GM12878 (cell line): ENCODE results near the gene SAP25. TPM values are rescaled to one million over a fixed set of nuclear protein-coding genes. Genes with fewer than 3 reads are reported as not detected.

Experiments used
- ATF7 ChIP-seq: fragments of 450-650 bp; IDR thresholded peaks from 2 replicates; pipeline ENCODE4 v1.6.1; 2016; ENCODE audit warnings: low read depth, mild to moderate bottlenecking
- BRCA1 ChIP-seq: IDR thresholded peaks from 2 replicates; pipeline ENCODE4 v1.6.1; 2011; ENCODE audit warnings: low read depth, low read length, improper control_type of control experiment
- E2F8 ChIP-seq: fragments of 450-650 bp; IDR thresholded peaks from 2 replicates; pipeline ENCODE4 v1.6.1; 2018; ENCODE audit warnings: mild to moderate bottlenecking, low read depth, moderate library complexity; ENCODE audit not compliant: partially characterized antibody
- EP300 ChIP-seq, 2 experiments: fragments of 150-350 bp in 1 of 2; IDR thresholded peaks; 2 replicates each; pipeline ENCODE4 v1.6.1; 2011 to 2012; ENCODE audit warnings: low read depth in 2 of 2, low read length in 2 of 2, borderline replicate concordance in 1 of 2, improper control_type of control experiment in 1 of 2, inconsistent platforms in 1 of 2; ENCODE audit not compliant: control insufficient read depth in 1 of 2
- HDGF ChIP-seq: fragments of 450-650 bp; IDR thresholded peaks from 2 replicates; pipeline ENCODE4 v1.6.1; 2016; ENCODE audit warnings: antibody characterized with exemption
- IRF4 ChIP-seq: IDR thresholded peaks from 2 replicates; pipeline ENCODE4 v1.6.1; 2011; ENCODE audit warnings: low read depth, low read length
- MAX ChIP-seq: IDR thresholded peaks from 2 replicates; pipeline ENCODE4 v1.6.1; 2012; ENCODE audit warnings: low read depth, low read length, improper control_type of control experiment
- MTA2 ChIP-seq: fragments of 450-650 bp; IDR thresholded peaks from 2 replicates; pipeline ENCODE4 v1.6.1; 2016; ENCODE audit warnings: low read depth, mild to moderate bottlenecking, moderate library complexity
- MXI1 ChIP-seq: fragments of 150-350 bp; IDR thresholded peaks from 2 replicates; pipeline ENCODE4 v1.6.1; 2011; ENCODE audit warnings: low read depth, mild to moderate bottlenecking, inconsistent platforms, low read length, improper control_type of control experiment
- PAX5 ChIP-seq: IDR thresholded peaks from 2 replicates; pipeline ENCODE4 v1.6.1; 2011; ENCODE audit warnings: low read depth, low read length, borderline replicate concordance
- PKNOX1 ChIP-seq: fragments of 450-650 bp; IDR thresholded peaks from 2 replicates; pipeline ENCODE4 v1.6.1; 2016; ENCODE audit warnings: mild to moderate bottlenecking
- RAD21 ChIP-seq: IDR thresholded peaks from 2 replicates; pipeline ENCODE4 v1.6.1; 2011; ENCODE audit warnings: mild to moderate bottlenecking, low read depth, low read length, moderate library complexity; ENCODE audit not compliant: insufficient read depth
- SIX5 ChIP-seq: IDR thresholded peaks from 2 replicates; pipeline ENCODE4 v1.6.1; 2011; ENCODE audit warnings: mild to moderate bottlenecking, low read depth, low read length, moderate library complexity; ENCODE audit not compliant: severe bottlenecking
- SP1 ChIP-seq: IDR thresholded peaks from one replicate; pipeline ENCODE4 v1.6.1; 2011; ENCODE audit warnings: low read depth, low read length
- SUZ12 ChIP-seq: fragments of 200-600 bp; sonication (generic); IDR thresholded peaks from one replicate; pipeline ENCODE4 v1.6.1; 2018; ENCODE audit warnings: antibody characterized with exemption, mild to moderate bottlenecking; ENCODE audit not compliant: unreplicated experiment
- TCF12 ChIP-seq: IDR thresholded peaks from 2 replicates; pipeline ENCODE4 v1.6.1; 2011; ENCODE audit warnings: low read depth, mild to moderate bottlenecking, low read length
- YBX1 ChIP-seq: fragments of 450-650 bp; IDR thresholded peaks from 2 replicates; pipeline ENCODE4 v1.6.1; 2016; ENCODE audit warnings: antibody characterized with exemption
- ZBED1 ChIP-seq: IDR thresholded peaks from 2 replicates; pipeline ENCODE4 v1.6.1; 2016; ENCODE audit warnings: borderline replicate concordance
- ZNF274 ChIP-seq: IDR thresholded peaks from one replicate; pipeline ENCODE4 v1.8.0; 2011; ENCODE audit not compliant: insufficient read length, insufficient read depth
- polyA plus RNA-seq, 11 experiments: library from polyadenylated mRNA; depleted of rRNA in 4 of 11; unstranded in 6 of 11; stranded (reverse) in 5 of 11; fragments of >200 nt; fragmentation: Nextera tagmentation in 4 of 11; fragmentation: Illumina TruSeq in 1 of 11; extraction: Ambion mirVana in 4 of 11; extraction: Trizol in 1 of 11; gene quantifications; 1 replicate in 1 of 11; 2 replicates in 10 of 11; pipeline versions ENCODE4 v1.2.1 to v1.2.3, GENCODE V29; 2011 to 2016; ENCODE audit warnings: inconsistent platforms in 2 of 11, missing spikeins in 2 of 11, low read depth in 1 of 11
- total RNA-seq, 4 experiments: library from RNA; depleted of rRNA in 3 of 4; stranded (reverse); fragments of >200 nt in 3 of 4; fragmentation: Illumina TruSeq in 1 of 4; extraction: Trizol in 1 of 4; gene quantifications; 2 replicates each; pipeline versions ENCODE4 v1.2.1 to v1.2.3, GENCODE V29; 2013 to 2021
- TF ChIP-seq, protein P1 (sequence below): IDR thresholded peaks from 2 replicates; pipeline ENCODE4 v1.6.1; 2011; ENCODE audit warnings: borderline replicate concordance, low read depth, mild to moderate bottlenecking, moderate library complexity, low read length; ENCODE audit not compliant: insufficient read depth, poor library complexity, severe bottlenecking
- TF ChIP-seq, protein P2 (sequence below): IDR thresholded peaks from 2 replicates; pipeline ENCODE4 v1.6.1; 2011; ENCODE audit warnings: mild to moderate bottlenecking, low read depth, low read length, moderate library complexity; ENCODE audit not compliant: insufficient replicate concordance

SAP25 gene
- total and polyA plus RNA-seq, 10 of the 15 experiments (the other 5 are each of a cell fraction or from before 2014, with no cell fraction given), result 0.14 to 8.6 (median 1.1) TPM

GRCh38 chr7:100538654-100539435 lies 34.9 kb downstream of the SAP25 start, which contains the start of gene AGFG2 (continued):
- peak; percentile 98 for TF ChIP-seq E2F8
- TF ChIP-seq, protein P1, sequence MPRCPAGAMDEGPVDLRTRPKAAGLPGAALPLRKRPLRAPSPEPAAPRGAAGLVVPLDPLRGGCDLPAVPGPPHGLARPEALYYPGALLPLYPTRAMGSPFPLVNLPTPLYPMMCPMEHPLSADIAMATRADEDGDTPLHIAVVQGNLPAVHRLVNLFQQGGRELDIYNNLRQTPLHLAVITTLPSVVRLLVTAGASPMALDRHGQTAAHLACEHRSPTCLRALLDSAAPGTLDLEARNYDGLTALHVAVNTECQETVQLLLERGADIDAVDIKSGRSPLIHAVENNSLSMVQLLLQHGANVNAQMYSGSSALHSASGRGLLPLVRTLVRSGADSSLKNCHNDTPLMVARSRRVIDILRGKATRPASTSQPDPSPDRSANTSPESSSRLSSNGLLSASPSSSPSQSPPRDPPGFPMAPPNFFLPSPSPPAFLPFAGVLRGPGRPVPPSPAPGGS, result no peak
- 0 out of 2 replicates have a peak, but pooled peaks have one; percentile 8 for TF ChIP-seq RAD21
- peak; percentile 80 for TF ChIP-seq MAX
- no peak for TF ChIP-seq SUZ12
- no peak for TF ChIP-seq ZNF274
- TF ChIP-seq, protein P2, sequence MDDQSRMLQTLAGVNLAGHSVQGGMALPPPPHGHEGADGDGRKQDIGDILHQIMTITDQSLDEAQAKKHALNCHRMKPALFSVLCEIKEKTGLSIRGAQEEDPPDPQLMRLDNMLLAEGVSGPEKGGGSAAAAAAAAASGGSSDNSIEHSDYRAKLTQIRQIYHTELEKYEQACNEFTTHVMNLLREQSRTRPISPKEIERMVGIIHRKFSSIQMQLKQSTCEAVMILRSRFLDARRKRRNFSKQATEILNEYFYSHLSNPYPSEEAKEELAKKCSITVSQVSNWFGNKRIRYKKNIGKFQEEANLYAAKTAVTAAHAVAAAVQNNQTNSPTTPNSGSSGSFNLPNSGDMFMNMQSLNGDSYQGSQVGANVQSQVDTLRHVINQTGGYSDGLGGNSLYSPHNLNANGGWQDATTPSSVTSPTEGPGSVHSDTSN, result peak; percentile 56
- TF ChIP-seq IRF4, result no peak
- no peak for TF ChIP-seq SIX5
- no peak for TF ChIP-seq BRCA1
- peak; percentile 100 for TF ChIP-seq HDGF
- TF ChIP-seq EP300 (IDR thresholded peaks at IDR 0.05; ENCODE audit: borderline replicate concordance in 1 of 2, control insufficient read depth in 1 of 2, low read depth in 2 of 2, low read length in 2 of 2), result no peak
- TF ChIP-seq ZBED1, result no peak
- TF ChIP-seq TCF12, result no peak
- TF ChIP-seq YBX1, result no peak
- TF ChIP-seq MTA2, result no peak
- TF ChIP-seq MXI1, result peak; percentile 99
- peak; percentile 60 for TF ChIP-seq ATF7
- peak; percentile 93 for TF ChIP-seq PKNOX1
- TF ChIP-seq SP1, result peak; percentile 95
- TF ChIP-seq PAX5, result no peak; the same call in 1 of the 2 replicates
